IPS-15b (cell line): ENCODE results near the gene TRIM29.

Source experiments
- H3K27me3 ChIP-seq: one replicate; pipeline ENCODE4 v1.6.1; 2013; ENCODE audit warnings: low read length; ENCODE audit not compliant: control insufficient read depth, insufficient read depth
- H3K36me3 ChIP-seq: one replicate; pipeline ENCODE4 v1.6.1; 2013; ENCODE audit warnings: low read length; ENCODE audit not compliant: control insufficient read depth, insufficient read depth
- H3K4me1 ChIP-seq: one replicate; pipeline ENCODE4 v1.6.1; 2013; ENCODE audit warnings: mild to moderate bottlenecking, low read length; ENCODE audit not compliant: control insufficient read depth, insufficient read depth
- H3K4me3 ChIP-seq: one replicate; pipeline ENCODE4 v1.5.1; 2013; ENCODE audit warnings: low read depth, low read length
- H3K9ac ChIP-seq: one replicate; pipeline ENCODE4 v1.6.1; 2013; ENCODE audit warnings: low read depth, mild to moderate bottlenecking, low read length
- H3K9me3 ChIP-seq: one replicate; pipeline ENCODE4 v1.6.1; 2013; ENCODE audit warnings: mild to moderate bottlenecking, low read length; ENCODE audit not compliant: control insufficient read depth, insufficient read depth

TRIM29 gene, protein sequence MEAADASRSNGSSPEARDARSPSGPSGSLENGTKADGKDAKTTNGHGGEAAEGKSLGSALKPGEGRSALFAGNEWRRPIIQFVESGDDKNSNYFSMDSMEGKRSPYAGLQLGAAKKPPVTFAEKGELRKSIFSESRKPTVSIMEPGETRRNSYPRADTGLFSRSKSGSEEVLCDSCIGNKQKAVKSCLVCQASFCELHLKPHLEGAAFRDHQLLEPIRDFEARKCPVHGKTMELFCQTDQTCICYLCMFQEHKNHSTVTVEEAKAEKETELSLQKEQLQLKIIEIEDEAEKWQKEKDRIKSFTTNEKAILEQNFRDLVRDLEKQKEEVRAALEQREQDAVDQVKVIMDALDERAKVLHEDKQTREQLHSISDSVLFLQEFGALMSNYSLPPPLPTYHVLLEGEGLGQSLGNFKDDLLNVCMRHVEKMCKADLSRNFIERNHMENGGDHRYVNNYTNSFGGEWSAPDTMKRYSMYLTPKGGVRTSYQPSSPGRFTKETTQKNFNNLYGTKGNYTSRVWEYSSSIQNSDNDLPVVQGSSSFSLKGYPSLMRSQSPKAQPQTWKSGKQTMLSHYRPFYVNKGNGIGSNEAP

DNA sequence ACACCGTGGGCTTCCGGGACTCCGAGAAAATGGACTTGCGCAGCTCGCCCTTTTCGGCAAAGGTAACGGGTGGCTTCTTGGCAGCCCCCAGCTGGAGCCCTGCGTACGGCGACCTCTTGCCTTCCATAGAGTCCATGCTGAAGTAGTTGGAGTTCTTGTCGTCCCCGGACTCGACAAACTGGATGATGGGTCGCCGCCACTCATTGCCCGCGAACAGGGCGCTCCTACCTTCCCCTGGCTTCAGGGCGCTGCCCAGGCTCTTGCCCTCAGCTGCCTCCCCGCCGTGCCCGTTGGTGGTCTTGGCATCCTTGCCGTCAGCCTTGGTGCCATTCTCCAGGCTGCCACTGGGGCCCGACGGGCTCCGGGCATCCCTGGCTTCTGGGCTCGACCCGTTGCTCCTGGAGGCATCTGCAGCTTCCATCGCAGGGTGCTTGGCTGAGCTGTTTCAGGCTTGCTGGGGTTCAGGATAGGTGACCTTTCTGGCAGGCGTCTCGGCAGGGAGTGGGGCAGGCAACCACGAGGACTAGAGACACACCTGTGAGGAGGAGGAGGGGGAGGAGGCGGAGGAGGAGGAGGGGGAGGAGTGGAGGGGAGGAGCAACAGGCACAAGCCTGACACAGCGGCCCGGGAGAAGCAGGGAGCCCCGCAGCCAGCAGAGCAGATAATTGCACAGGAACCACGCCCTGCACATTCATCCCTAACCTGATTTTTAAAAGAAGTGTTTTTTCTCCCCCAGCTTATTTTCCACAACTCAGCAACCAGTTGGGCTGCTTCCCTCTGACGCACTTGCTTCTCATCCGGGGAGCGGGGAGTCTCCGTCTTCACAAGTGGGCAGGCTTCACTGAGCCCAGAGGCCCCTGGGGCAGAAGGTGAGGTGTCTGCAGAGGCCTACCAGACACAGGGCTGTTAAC, at the start of gene TRIM29:
Gene TRIM29, minus strand, starts transcription at position 503 of the 911 bp plus-strand sequence. Its CDS starts 82 bp downstream, at position 421.
- H3K36me3 ChIP-seq = no peaks in the 10 kb centered on the region
- peaks cover 3% of the 10 kb centered on the region for H3K27me3 ChIP-seq
- no peaks in the 10 kb centered on the region for H3K9me3 ChIP-seq
- no peak within 1 kb of the TSS for H3K9ac ChIP-seq
- H3K4me3 ChIP-seq = no peak within 1 kb of the TSS
- no peaks in the 10 kb centered on the region for H3K4me1 ChIP-seq

DNA sequence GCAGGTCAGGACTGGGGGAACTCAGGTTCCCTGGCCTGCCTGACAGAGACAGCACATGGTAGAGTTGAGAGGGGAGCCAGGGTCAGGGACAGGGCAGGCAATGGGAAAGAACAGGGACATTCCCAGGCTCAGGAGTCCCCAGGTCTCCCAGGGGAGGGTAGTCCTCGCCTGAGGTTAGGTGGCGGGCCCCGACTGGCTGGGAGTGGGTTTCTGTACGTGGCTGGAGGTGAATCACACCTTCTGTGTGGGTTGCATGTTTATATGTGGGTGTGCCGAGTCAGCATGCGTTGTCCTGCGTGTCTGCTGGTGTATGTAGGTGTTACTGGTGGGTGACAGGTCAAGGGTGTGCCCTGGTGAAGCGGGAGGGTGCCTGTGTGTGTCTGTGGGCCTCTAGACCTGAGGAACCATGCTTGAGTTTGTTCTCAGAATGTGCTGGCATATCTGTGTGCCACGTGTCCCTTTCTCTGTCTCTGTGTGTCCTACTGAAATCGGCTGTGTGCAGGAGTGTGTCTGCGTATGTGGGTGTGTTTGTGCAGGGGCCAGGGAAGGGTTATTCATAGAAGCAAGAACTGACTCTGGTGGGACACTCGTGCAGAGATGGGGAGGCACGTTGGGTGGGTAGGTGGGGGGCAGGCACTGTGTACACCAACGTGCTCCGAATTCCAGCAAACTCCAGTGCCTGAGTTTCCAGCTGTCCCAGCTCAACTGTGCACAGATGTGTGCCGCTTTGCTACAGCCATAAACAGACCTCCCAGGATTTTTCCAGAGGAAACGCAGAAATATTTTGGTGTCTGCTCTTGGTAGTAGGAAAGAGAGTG, 49.1 kb upstream of the TRIM29 start:
- no peak overlapping the region for H3K9ac ChIP-seq
- peaks cover 6% of the 10 kb centered on the region for H3K4me1 ChIP-seq
- no peaks in the 10 kb centered on the region for H3K36me3 ChIP-seq
- H3K4me3 ChIP-seq = no peak overlapping the region
- no peaks in the 10 kb centered on the region for H3K9me3 ChIP-seq
- H3K27me3 ChIP-seq = peaks cover 47% of the 10 kb centered on the region

DNA sequence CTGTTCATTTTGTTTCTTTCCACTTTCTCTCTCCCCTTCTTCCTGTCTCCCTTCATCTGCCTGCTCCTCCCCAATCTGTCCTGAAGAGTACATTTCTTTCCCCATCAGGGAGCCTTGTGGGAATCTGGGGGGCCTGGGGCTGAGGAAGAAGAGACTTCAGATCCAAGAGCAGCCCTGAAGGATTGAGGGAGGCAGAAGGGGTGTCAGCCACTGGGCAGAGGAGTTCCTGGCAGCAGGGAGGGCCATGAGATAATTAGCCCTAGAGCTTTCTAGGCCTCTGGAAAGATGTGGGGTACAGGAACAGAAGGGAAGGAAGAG, 48.5 kb upstream of the TRIM29 start:
- Histone ChIP-seq H3K9ac (no peak overlapping the region), H3K4me1 (peaks cover 6% of the 10 kb centered on the region)

DNA sequence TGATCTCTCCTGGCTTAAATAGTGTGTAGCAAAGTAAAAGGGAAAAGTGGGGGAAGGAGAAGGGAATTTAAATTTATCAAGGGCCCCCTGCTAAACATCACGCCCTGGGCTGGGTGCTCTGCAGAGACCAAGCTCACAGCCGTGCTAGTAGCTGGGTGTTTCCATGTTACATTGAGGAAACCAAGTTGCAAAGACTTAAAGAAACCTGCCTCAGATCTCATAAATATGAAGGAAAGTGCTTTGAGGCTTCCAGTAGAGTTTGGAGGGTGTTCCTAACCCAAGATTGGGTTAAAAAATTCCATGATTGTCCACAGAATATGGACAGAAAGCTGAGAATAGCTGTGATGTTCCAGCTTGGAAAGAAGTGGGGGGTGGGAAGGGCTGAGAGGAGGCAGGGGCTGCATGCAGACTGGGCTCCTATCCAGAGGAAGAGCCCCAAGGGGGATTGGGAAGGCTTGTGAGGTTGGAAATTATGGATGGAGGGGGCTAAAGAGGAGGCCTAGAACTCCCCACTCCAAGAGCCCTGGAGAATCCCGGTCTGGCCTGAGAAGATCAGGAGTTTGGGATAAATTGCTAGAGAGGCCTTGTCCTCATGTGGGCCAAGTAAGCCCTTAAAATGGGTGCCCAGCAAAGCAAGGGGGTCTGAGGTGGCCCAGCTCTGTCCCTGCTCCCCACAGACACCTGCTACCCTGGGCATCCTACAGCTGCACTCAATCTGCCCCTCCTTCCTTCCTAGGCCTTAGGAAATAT, 48.0 kb upstream of the TRIM29 start:
- Histone ChIP-seq H3K4me1 (peaks cover 8% of the 10 kb centered on the region), H3K36me3 (no peaks in the 10 kb centered on the region), H3K4me3 (no peak overlapping the region), H3K27me3 (peaks cover 54% of the 10 kb centered on the region), H3K9ac (no peak overlapping the region), H3K9me3 (no peaks in the 10 kb centered on the region)

More for the DNA sequence above, 48.5 kb upstream of the TRIM29 start:
- H3K36me3 ChIP-seq = no peaks in the 10 kb centered on the region
- H3K4me3 ChIP-seq = no peak overlapping the region
- peaks cover 49% of the 10 kb centered on the region for H3K27me3 ChIP-seq
- H3K9me3 ChIP-seq = no peaks in the 10 kb centered on the region

DNA sequence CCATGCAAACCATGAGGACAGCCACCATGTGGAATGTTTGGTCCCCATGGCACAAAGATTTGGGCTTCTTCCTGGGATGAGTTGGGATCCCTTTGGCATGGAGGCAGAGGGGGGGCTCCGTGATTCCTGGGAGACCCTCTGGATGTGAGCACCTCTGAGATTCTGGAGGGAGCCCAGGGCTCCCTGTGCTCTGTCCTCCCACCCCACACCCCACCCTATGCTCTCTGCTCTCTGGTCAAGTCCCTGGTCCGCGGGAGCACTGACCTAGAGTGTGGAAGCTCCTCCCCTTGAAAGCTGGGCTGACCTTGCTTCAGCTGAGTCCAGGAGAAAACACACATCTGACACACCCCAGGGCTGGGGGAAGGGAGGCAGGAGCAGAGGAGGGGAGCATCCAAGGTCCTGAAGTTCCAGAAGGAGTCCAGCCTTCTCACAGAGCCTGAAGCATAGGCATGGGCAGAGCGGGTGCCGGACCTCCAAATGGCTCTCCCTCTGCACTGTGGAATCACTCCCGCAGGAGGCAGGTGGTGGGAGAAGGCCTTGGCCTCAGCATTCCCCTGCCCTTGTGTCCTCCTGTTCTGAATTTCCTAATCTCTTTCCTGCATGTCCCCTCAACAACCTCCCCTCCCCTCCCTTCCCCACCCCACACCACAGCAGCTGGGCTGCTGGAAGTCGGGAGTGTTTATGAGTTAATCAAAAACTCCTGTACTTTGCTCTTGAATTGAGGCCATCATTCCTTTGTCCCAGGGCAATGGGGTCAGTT, 47.2 kb upstream of the TRIM29 start:
- peaks cover 11% of the 10 kb centered on the region for H3K4me1 ChIP-seq
- peaks cover 50% of the 10 kb centered on the region for H3K27me3 ChIP-seq
- no peak overlapping the region for H3K4me3 ChIP-seq

DNA sequence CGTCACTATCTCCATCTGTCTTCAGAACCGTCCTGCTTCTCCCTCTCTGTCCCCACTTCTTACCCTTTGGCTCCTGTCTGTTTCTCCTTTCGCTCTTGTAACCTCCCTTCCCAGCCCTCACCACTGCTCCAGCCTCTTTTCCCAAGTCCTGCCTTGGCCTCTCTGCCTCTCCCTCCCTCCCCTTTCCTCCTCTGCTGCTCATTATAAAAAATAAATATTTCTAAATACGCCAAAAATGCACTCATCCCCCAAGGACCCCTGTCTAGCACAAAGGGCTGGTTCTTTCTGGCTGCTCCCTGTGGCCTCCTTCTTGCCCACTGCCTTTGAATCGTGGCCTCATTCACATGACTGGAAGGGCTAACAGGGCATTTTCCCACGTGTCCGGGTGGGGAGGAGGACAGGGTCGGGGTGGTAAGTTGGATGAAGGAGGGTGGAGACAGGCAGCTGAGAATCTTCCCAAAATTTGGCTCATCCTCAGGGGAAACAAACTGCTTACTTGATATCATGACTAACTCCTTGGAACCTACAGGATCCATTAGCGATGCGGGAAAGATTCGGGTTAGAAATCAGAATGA, 46.5 kb upstream of the TRIM29 start:
- Histone ChIP-seq H3K36me3 (no peaks in the 10 kb centered on the region), H3K9ac (no peak overlapping the region), H3K9me3 (no peaks in the 10 kb centered on the region), H3K27me3 (peaks cover 51% of the 10 kb centered on the region), H3K4me1 (peaks cover 11% of the 10 kb centered on the region), H3K4me3 (no peak overlapping the region)

More for the DNA sequence above, 47.2 kb upstream of the TRIM29 start:
- Histone ChIP-seq H3K9me3 (no peaks in the 10 kb centered on the region), H3K36me3 (no peaks in the 10 kb centered on the region), H3K9ac (no peak overlapping the region)

DNA sequence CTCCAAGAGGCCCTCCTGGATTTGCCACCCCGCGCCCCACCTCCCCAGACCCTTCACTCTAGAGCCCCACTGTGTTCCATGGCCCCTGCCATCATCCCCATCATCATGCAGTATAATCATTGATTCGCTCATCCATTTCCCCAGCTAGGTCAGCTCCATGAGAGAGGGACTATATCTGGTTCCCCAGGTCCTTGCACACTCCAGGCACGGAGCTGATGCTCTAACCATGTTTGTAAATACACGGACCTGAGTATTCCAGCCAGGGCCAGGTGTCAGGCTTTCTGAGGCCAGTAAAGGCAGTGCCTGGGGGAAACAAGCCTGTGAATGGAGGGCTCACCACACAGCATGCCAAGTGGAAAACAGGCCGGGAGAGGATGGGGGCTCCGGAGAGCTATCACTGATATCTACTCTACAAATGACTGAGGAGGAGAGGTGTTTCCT, 45.8 kb upstream of the TRIM29 start:
- Histone ChIP-seq H3K4me1 (peaks cover 11% of the 10 kb centered on the region), H3K4me3 (no peak overlapping the region), H3K27me3 (peaks cover 53% of the 10 kb centered on the region), H3K36me3 (no peaks in the 10 kb centered on the region), H3K9ac (no peak overlapping the region), H3K9me3 (no peaks in the 10 kb centered on the region)

DNA sequence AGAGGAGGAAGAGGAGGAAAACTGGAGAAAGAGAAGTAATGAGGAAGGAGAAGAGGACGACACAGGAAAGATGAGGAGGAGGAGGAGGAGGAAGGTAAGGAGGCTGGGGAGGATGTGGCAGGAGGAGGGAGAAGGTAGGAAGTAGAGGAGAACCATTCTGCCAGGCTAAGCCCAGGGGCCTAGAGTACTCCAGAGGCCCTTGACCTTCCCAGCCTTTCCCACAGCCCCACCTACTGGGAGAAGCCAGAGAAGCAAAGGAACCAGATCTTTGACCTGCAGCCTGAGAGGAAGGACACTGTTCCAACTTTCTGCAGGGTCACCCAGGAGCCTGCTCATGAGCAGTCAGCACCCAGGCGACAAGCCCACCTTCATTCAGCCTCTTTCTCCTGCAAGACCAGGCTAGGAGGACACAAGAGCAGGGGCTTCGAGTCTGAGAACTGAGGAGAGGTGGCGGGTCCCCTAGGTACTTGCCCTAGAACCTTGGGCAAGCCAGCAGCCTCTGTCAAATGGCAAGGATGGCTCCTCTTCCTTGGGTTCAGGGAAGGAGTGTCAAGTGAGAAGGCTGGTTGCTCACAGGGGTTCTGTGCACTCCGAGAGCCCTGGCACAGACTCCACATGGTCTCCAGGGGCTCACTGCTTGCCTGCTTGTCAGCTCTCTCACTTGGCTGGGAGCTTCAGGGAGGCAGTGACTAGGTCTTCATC, 45.0 kb upstream of the TRIM29 start:
- Histone ChIP-seq H3K36me3 (no peaks in the 10 kb centered on the region), H3K4me3 (no peak overlapping the region), H3K4me1 (peaks cover 11% of the 10 kb centered on the region), H3K27me3 (peaks cover 58% of the 10 kb centered on the region), H3K9me3 (no peaks in the 10 kb centered on the region), H3K9ac (no peak overlapping the region)

DNA sequence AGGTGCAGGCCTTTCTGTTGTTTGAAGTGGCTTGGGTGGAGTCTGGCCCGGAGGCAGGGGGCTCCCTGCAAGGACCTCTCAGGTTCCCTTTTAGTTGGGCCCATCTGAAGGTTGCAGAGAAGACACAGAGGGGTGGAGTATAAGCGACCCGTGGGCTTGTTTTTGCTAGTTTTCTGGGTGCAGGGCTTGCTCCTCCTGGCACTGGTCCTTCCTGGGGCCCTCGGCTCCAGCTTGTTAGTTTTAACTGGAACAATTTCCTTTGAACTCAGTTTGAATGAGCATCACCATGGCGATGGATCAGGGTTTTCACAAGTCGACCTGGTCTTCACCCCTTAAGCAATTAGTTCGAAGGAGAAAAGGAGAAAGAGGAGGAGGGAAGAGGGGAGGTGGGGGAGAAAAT, 44.5 kb upstream of the TRIM29 start:
- H3K4me1 ChIP-seq = peaks cover 7% of the 10 kb centered on the region
- no peak overlapping the region for H3K4me3 ChIP-seq
- no peaks in the 10 kb centered on the region for H3K9me3 ChIP-seq
- H3K27me3 ChIP-seq = peaks cover 63% of the 10 kb centered on the region
- H3K36me3 ChIP-seq = no peaks in the 10 kb centered on the region
- no peak overlapping the region for H3K9ac ChIP-seq
